GM12878 (cell line): ENCODE data around the gene PTPRD. TPM values are rescaled to one million over a fixed set of nuclear protein-coding genes. Genes with fewer than 3 reads are reported as not detected.

ENCODE experiments used
- ATAC-seq: fragments of 200-7000 bp; cut with Tn5 transposase; 3 replicates; pipeline ENCODE4 v1.9.1; 2020; ENCODE audit warnings: mild to moderate bottlenecking, moderate library complexity
- BruUV-seq: library from RNA; stranded (reverse); fragments of 400-500 nt; replicated peaks from 2 replicates; lab custom pipeline; 2021; lab: Mats Ljungman, UMichigan
- CTCF ChIA-PET: fragments of 300-600 bp; sonication (Branson Sonifier 250); formaldehyde crosslinking; extraction: SDS; loops from one replicate; lab custom pipeline; 2021; ENCODE audit warnings: inconsistent platforms; lab: Yijun Ruan, JAX
- POLR2A ChIA-PET: fragments of 350-600 bp; formaldehyde crosslinking; extraction: SDS; loops from one replicate; lab custom pipeline; 2021; ENCODE audit warnings: inconsistent platforms; lab: Charles Lee
- RAD21 ChIA-PET: fragments of 300-600 bp; sonication (Branson Sonifier 250); formaldehyde crosslinking; loops from one replicate; lab custom pipeline; 2023; ENCODE audit warnings: antibody characterized with exemption; ENCODE audit not compliant: unreplicated experiment; lab: Charles Lee
- SMC1A ChIA-PET: fragments of 300-600 bp; sonication (Branson Sonifier 250); formaldehyde crosslinking; loops from one replicate; lab custom pipeline; 2023; ENCODE audit not compliant: unreplicated experiment, uncharacterized antibody; lab: Charles Lee
- DNase-seq: peaks from one replicate; pipeline ENCODE4 v3.0.0-alpha.2; 2011; ENCODE audit warnings: low read depth, low spot score
- FAIRE-seq: peaks from 3 replicates; lab custom pipeline; 2011; peaks lifted over from hg19 to GRCh38; lab: Jason Lieb, UNC
- H2AFZ ChIP-seq: 2 replicates; pipeline ENCODE4 v1.6.0; 2011; ENCODE audit warnings: low read depth, low read length, control low read depth; ENCODE audit not compliant: control insufficient read depth
- H3K27ac ChIP-seq: 2 replicates; pipeline ENCODE4 v1.5.1; 2011; ENCODE audit warnings: control low read depth; ENCODE audit not compliant: control insufficient read depth, insufficient read depth
- H3K27me3 ChIP-seq, 2 experiments: replicated peaks in 1 of 2; 2 replicates each; pipeline versions ENCODE4 v1.6.0 to v1.6.1; 2011; ENCODE audit warnings: low read length in 1 of 2; ENCODE audit not compliant: control insufficient read depth in 2 of 2, insufficient read depth in 2 of 2
- H3K36me3 ChIP-seq, 2 experiments: 2 replicates each; pipeline ENCODE4 v1.5.1; 2011; ENCODE audit warnings: low read length in 1 of 2; ENCODE audit not compliant: control insufficient read depth in 2 of 2, insufficient read depth in 2 of 2
- H3K4me1 ChIP-seq: 2 replicates; pipeline ENCODE4 v1.6.1; 2011; ENCODE audit warnings: mild to moderate bottlenecking, low read length, moderate library complexity, mixed read lengths; ENCODE audit not compliant: control insufficient read depth, insufficient read depth
- H3K4me2 ChIP-seq: 2 replicates; pipeline ENCODE4 v1.6.0; 2011; ENCODE audit warnings: control low read depth; ENCODE audit not compliant: control insufficient read depth, insufficient read depth
- H3K4me3 ChIP-seq: fragments of 200-600 bp; sonication (generic); 2 replicates; pipeline ENCODE4 v1.5.1; 2016
- H3K79me2 ChIP-seq: 2 replicates; pipeline ENCODE4 v1.6.0; 2011; ENCODE audit warnings: low read length; ENCODE audit not compliant: control insufficient read depth, insufficient read depth
- H3K9ac ChIP-seq: 2 replicates; pipeline ENCODE4 v1.8.0; 2011; ENCODE audit warnings: low read length, control low read depth, mixed read lengths; ENCODE audit not compliant: control insufficient read depth, insufficient read depth
- H3K9me3 ChIP-seq: replicated peaks from 3 replicates; pipeline ENCODE4 v1.5.1; 2011; ENCODE audit warnings: mild to moderate bottlenecking, low read length; ENCODE audit not compliant: control insufficient read depth, insufficient read depth
- H4K20me1 ChIP-seq: 2 replicates; pipeline ENCODE4 v1.6.0; 2011; ENCODE audit not compliant: control insufficient read depth, insufficient read depth
- BACH1 ChIP-seq: fragments of 450-650 bp; IDR thresholded peaks from 2 replicates; pipeline ENCODE4 v1.6.1; 2017; ENCODE audit warnings: mild to moderate bottlenecking, borderline replicate concordance
- E4F1 ChIP-seq: fragments of 450-650 bp; IDR thresholded peaks from 2 replicates; pipeline ENCODE4 v1.6.1; 2018; ENCODE audit warnings: borderline replicate concordance, mild to moderate bottlenecking; ENCODE audit not compliant: partially characterized antibody
- GATAD2B ChIP-seq: fragments of 450-650 bp; conservative IDR thresholded peaks from 2 replicates; pipeline ENCODE4 v1.6.1; 2017; ENCODE audit warnings: low read depth, mild to moderate bottlenecking, moderate library complexity
- HDAC6 ChIP-seq: fragments of 200-600 bp; sonication (generic); IDR thresholded peaks from one replicate; pipeline ENCODE4 v1.8.0; 2017; ENCODE audit warnings: antibody characterized with exemption; ENCODE audit not compliant: unreplicated experiment
- IKZF1 ChIP-seq: fragments of 450-650 bp; conservative IDR thresholded peaks from 2 replicates; pipeline ENCODE4 v1.6.1; 2017; ENCODE audit warnings: antibody characterized with exemption, mild to moderate bottlenecking
- NR2C1 ChIP-seq: fragments of 450-650 bp; IDR thresholded peaks from 2 replicates; pipeline ENCODE4 v1.6.1; 2017; ENCODE audit warnings: antibody characterized with exemption, mild to moderate bottlenecking, moderate library complexity
- POLR2AphosphoS2 ChIP-seq: IDR thresholded peaks from 2 replicates; pipeline ENCODE4 v1.6.1; 2011; ENCODE audit warnings: low read depth, mild to moderate bottlenecking, low read length, improper control_type of control experiment, moderate library complexity
- RCOR1 ChIP-seq: conservative IDR thresholded peaks from 2 replicates; pipeline ENCODE4 v1.6.1; 2012; ENCODE audit warnings: low read depth, low read length, improper control_type of control experiment
- SMAD1 ChIP-seq: fragments of 450-650 bp; IDR thresholded peaks from 2 replicates; pipeline ENCODE4 v1.6.1; 2018; ENCODE audit warnings: mild to moderate bottlenecking, low read depth; ENCODE audit not compliant: partially characterized antibody
- SMARCA5 ChIP-seq: fragments of 450-650 bp; IDR thresholded peaks from 2 replicates; pipeline ENCODE4 v1.6.1; 2017; ENCODE audit warnings: mild to moderate bottlenecking
- WRNIP1 ChIP-seq: IDR thresholded peaks from 2 replicates; pipeline ENCODE4 v1.6.1; 2011; ENCODE audit warnings: low read depth, low read length, improper control_type of control experiment, borderline replicate concordance
- ZNF592 ChIP-seq: fragments of 450-650 bp; IDR thresholded peaks from 2 replicates; pipeline ENCODE4 v1.6.1; 2017; ENCODE audit warnings: mild to moderate bottlenecking, moderate library complexity
- WGBS: methylation state at CpG from one replicate; pipeline ENCODE4 v1.1.6; 2016; ENCODE audit warnings: low lambda C conversion rate; ENCODE audit not compliant: insufficient replicate concordance, insufficient coverage; ENCODE audit errors: missing lambda C conversion rate; 5-methylcytosine and 5-hydroxymethylcytosine counted together
- in situ Hi-C: fragments of 300-500 bp; cut with MboI; formaldehyde crosslinking; loops from 9 replicates; pipeline ENCODE4 v1.14.3; 2018; ENCODE audit warnings: mixed read lengths
- intact Hi-C: fragments of 100-400 bp; cut with micrococcal nuclease; formaldehyde crosslinking; loops from one replicate; pipeline ENCODE4 v1.14.2; 2022; ENCODE audit not compliant: unreplicated experiment
- polyA plus RNA-seq, 11 experiments: library from polyadenylated mRNA; depleted of rRNA in 4 of 11; unstranded in 6 of 11; stranded (reverse) in 5 of 11; fragments of >200 nt; fragmentation: Nextera tagmentation in 4 of 11; fragmentation: Illumina TruSeq in 1 of 11; extraction: Ambion mirVana in 4 of 11; extraction: Trizol in 1 of 11; gene quantifications; 1 replicate in 1 of 11; 2 replicates in 10 of 11; pipeline versions ENCODE4 v1.2.1 to v1.2.3, GENCODE V29; 2011 to 2016; ENCODE audit warnings: inconsistent platforms in 2 of 11, missing spikeins in 2 of 11, low read depth in 1 of 11
- total RNA-seq, 4 experiments: library from RNA; depleted of rRNA in 3 of 4; stranded (reverse); fragments of >200 nt in 3 of 4; fragmentation: Illumina TruSeq in 1 of 4; extraction: Trizol in 1 of 4; gene quantifications; 2 replicates each; pipeline versions ENCODE4 v1.2.1 to v1.2.3, GENCODE V29; 2013 to 2021

The PTPRD gene
- total and polyA plus RNA-seq, 10 of the 15 experiments (the other 5 are each of a cell fraction or from before 2014, with no cell fraction given), result under 0.01 to 0.05 (median 0.01) TPM; not detected in 7

GRCh38 chr9:10204276-10204675, 408.5 kb downstream of the PTPRD start:
- no TSS peak for BruUV-seq
- ChIA-PET RAD21 (no interaction called here), SMC1A (no interaction called here), POLR2A (no interaction called here), CTCF (no interaction called here)
- Histone ChIP-seq H3K79me2 (no peaks in the 10 kb centered on the region), H3K9ac (no peak overlapping the region), H4K20me1 (no peaks in the 10 kb centered on the region), H3K27me3 (no peaks in the 10 kb centered on the region), H3K4me2 (no peak overlapping the region), H3K4me1 (peaks cover 2% of the 10 kb centered on the region; the same call in 1 of the 2 replicates), H3K4me3 (no peak overlapping the region), H2AFZ (no peak overlapping the region), H3K36me3 (no peaks in the 10 kb centered on the region), H3K9me3 (no peaks in the 10 kb centered on the region), H3K27ac (no peak overlapping the region)
- intact Hi-C loops (no loop called here), in situ Hi-C loops (no loop called here)
- DNase-seq, result no peak
- 8% methylated on average over 1 of the region's 1 CpG for WGBS
- ATAC-seq, result no peak
- no peak for TF ChIP-seq NR2C1
- TF ChIP-seq GATAD2B, result no peak
- TF ChIP-seq IKZF1, result no peak
- TF ChIP-seq HDAC6, result no peak
- TF ChIP-seq SMAD1, result no peak
- no peak for TF ChIP-seq WRNIP1
- no peak for TF ChIP-seq BACH1
- no peak for TF ChIP-seq ZNF592
- no peak for TF ChIP-seq E4F1
- no peak for TF ChIP-seq RCOR1
- no peak for TF ChIP-seq SMARCA5
- no peak for TF ChIP-seq POLR2AphosphoS2
- FAIRE-seq, result no peak
